Measurements from ENCODE around the gene SMURF2. TPM values are rescaled to one million over a fixed set of nuclear protein-coding genes. Genes with fewer than 3 reads are reported as not detected.

The SMURF2 gene
- total RNA-seq, 1 donor: 90.5 TPM

GRCh38 chr17:64653325-64653984, 8.7 kb downstream of the SMURF2 start:
- H4K20me1 ChIP-seq (ENCODE audit: insufficient read depth, low read length): peaks cover 44% of the 10 kb centered on the region
- H3K4me2 ChIP-seq (ENCODE audit: insufficient read depth, low read length): peak overlapping the region; percentile 18
- peak overlapping the region; percentile 40 for H3K27ac ChIP-seq (ENCODE audit: low read depth, low read length)
- H3K4me1 ChIP-seq (ENCODE audit: insufficient read depth, low read length): peaks cover 72% of the 10 kb centered on the region
- no peak for DNase-seq (ENCODE audit: insufficient read length, low spot score, missing footprints)
- H3K27me3 ChIP-seq (ENCODE audit: insufficient read depth, low read length): no peaks in the 10 kb centered on the region
- H3K9me3 ChIP-seq (ENCODE audit: low read depth, low read length): no peaks in the 10 kb centered on the region
- TF ChIP-seq, protein P1, sequence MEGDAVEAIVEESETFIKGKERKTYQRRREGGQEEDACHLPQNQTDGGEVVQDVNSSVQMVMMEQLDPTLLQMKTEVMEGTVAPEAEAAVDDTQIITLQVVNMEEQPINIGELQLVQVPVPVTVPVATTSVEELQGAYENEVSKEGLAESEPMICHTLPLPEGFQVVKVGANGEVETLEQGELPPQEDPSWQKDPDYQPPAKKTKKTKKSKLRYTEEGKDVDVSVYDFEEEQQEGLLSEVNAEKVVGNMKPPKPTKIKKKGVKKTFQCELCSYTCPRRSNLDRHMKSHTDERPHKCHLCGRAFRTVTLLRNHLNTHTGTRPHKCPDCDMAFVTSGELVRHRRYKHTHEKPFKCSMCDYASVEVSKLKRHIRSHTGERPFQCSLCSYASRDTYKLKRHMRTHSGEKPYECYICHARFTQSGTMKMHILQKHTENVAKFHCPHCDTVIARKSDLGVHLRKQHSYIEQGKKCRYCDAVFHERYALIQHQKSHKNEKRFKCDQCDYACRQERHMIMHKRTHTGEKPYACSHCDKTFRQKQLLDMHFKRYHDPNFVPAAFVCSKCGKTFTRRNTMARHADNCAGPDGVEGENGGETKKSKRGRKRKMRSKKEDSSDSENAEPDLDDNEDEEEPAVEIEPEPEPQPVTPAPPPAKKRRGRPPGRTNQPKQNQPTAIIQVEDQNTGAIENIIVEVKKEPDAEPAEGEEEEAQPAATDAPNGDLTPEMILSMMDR (IDR thresholded peaks at IDR 0.05; ENCODE audit: extremely low read depth, low read depth, low read length): no peak
- H2AFZ ChIP-seq (ENCODE audit: low read length): no peak overlapping the region
- H3K4me3 ChIP-seq (ENCODE audit: insufficient read depth, low read length): peak overlapping the region; percentile 32
- peaks cover 8% of the 10 kb centered on the region for H3K36me3 ChIP-seq (ENCODE audit: insufficient read depth, low read length)
- H3K79me2 ChIP-seq (ENCODE audit: insufficient read depth, low read length): peaks cover 97% of the 10 kb centered on the region

DNA sequence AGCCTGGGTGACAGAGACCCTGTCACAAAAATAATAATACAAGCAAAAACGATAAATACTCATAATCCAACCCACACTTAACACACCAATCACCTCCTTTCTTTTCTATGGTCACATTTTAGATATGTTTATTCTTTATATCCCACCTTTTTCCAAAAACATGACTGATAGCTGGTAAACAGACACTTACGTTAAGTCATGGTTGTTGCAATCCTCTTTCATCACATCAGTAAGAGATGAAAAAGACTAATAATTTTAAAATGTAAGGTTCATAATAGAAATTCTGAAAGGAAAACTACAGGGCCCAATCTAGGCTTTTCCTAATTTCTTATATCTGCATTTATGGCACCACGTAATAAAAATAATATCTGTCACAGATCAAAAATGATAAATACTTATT, 10.2 kb downstream of the SMURF2 start:
- Histone ChIP-seq H3K4me3 (ENCODE audit: insufficient read depth, low read length) (no peak overlapping the region), H3K4me2 (ENCODE audit: insufficient read depth, low read length) (peak overlapping the region; percentile 15), H3K27me3 (ENCODE audit: insufficient read depth, low read length) (no peaks in the 10 kb centered on the region), H3K27ac (ENCODE audit: low read depth, low read length) (peak overlapping the region; percentile 40), H2AFZ (ENCODE audit: low read length) (no peak overlapping the region), H3K9me3 (ENCODE audit: low read depth, low read length) (no peaks in the 10 kb centered on the region), H3K4me1 (ENCODE audit: insufficient read depth, low read length) (peaks cover 64% of the 10 kb centered on the region), H3K36me3 (ENCODE audit: insufficient read depth, low read length) (peaks cover 17% of the 10 kb centered on the region), H4K20me1 (ENCODE audit: insufficient read depth, low read length) (peaks cover 49% of the 10 kb centered on the region), H3K79me2 (ENCODE audit: insufficient read depth, low read length) (peaks cover 97% of the 10 kb centered on the region)
- TF ChIP-seq, protein P1 (IDR thresholded peaks at IDR 0.05; ENCODE audit: extremely low read depth, low read depth, low read length): no peak
- no peak for DNase-seq (ENCODE audit: insufficient read length, low spot score, missing footprints)

- Histone ChIP-seq H3K4me2 (ENCODE audit: insufficient read depth, low read length) (peak overlapping the region; percentile 7), H3K4me3 (ENCODE audit: insufficient read depth, low read length) (no peak overlapping the region), H4K20me1 (ENCODE audit: insufficient read depth, low read length) (peaks cover 64% of the 10 kb centered on the region), H3K36me3 (ENCODE audit: insufficient read depth, low read length) (peaks cover 34% of the 10 kb centered on the region), H3K9me3 (ENCODE audit: low read depth, low read length) (no peaks in the 10 kb centered on the region), H2AFZ (ENCODE audit: low read length) (no peak overlapping the region), H3K27ac (ENCODE audit: low read depth, low read length) (peak overlapping the region; percentile 36), H3K79me2 (ENCODE audit: insufficient read depth, low read length) (peaks cover 98% of the 10 kb centered on the region), H3K4me1 (ENCODE audit: insufficient read depth, low read length) (peaks cover 60% of the 10 kb centered on the region), H3K27me3 (ENCODE audit: insufficient read depth, low read length) (no peaks in the 10 kb centered on the region)
- TF ChIP-seq, protein P1 (IDR thresholded peaks at IDR 0.05; ENCODE audit: extremely low read depth, low read depth, low read length): no peak
- DNase-seq (ENCODE audit: insufficient read length, low spot score, missing footprints): no peak
Observed at GRCh38 chr17:64648234-64648633, 13.9 kb downstream of the SMURF2 start.

- Histone ChIP-seq H3K27me3 (ENCODE audit: insufficient read depth, low read length) (no peaks in the 10 kb centered on the region), H3K36me3 (ENCODE audit: insufficient read depth, low read length) (peaks cover 38% of the 10 kb centered on the region), H3K27ac (ENCODE audit: low read depth, low read length) (peak overlapping the region; percentile 3), H3K9me3 (ENCODE audit: low read depth, low read length) (no peaks in the 10 kb centered on the region), H3K4me2 (ENCODE audit: insufficient read depth, low read length) (no peak overlapping the region), H4K20me1 (ENCODE audit: insufficient read depth, low read length) (peaks cover 66% of the 10 kb centered on the region), H3K4me1 (ENCODE audit: insufficient read depth, low read length) (peaks cover 56% of the 10 kb centered on the region), H2AFZ (ENCODE audit: low read length) (no peak overlapping the region), H3K4me3 (ENCODE audit: insufficient read depth, low read length) (no peak overlapping the region), H3K79me2 (ENCODE audit: insufficient read depth, low read length) (peaks cover 98% of the 10 kb centered on the region)
- TF ChIP-seq, protein P1 (IDR thresholded peaks at IDR 0.05; ENCODE audit: extremely low read depth, low read depth, low read length): no peak
- no peak for DNase-seq (ENCODE audit: insufficient read length, low spot score, missing footprints)
Observed at GRCh38 chr17:64647817-64648216, 14.3 kb downstream of the SMURF2 start.
